ENCODE measurements around the gene TDRD12. TPM values are rescaled to one million over a fixed set of nuclear protein-coding genes. Genes with fewer than 3 reads are reported as not detected.
"Not testable (repeated sequence)": the region's sequence is repeated elsewhere in the genome, so short reads cannot be mapped to it uniquely, and the experiment has no call there.

TDRD12 gene
- total RNA-seq, 2 experiments from 2014 or later: 0.12 TPM; not detected in 1

DNA sequence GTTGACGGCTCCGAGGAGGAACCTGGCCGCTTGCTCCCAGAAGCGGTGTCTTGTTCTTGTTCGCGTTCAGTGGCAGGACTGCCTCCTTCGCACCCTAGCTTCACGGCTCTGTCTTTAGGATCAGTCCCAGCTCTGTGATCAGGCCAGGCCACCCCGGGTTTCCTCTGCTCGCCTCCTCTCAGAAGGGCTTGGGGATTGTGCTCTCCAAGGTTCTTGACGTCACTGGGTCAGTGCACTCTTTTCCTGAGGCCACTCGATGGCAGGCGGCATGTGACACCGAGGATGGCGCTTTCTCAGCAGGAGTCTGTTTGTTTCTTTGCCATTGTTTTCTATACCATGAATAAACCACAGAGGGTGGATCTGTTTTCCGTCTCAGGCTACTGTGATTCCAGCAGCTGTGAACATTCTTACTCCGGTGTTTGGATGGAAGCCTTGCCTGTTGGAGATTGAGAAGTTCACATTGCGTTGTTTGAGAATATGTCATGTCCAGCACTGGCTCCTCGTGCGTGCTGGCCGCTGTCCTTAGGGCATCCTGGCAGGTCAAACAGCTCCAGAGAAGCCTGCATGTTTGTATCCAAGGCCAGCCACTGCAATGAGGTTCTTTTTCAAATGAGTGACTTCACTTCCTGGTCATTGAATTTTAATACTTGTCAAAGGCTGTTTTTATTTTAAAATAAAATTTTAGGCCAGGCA, 105.5 kb downstream of the TDRD12 start:
- no peak overlapping the region for H3K27ac Mint-ChIP-seq

DNA sequence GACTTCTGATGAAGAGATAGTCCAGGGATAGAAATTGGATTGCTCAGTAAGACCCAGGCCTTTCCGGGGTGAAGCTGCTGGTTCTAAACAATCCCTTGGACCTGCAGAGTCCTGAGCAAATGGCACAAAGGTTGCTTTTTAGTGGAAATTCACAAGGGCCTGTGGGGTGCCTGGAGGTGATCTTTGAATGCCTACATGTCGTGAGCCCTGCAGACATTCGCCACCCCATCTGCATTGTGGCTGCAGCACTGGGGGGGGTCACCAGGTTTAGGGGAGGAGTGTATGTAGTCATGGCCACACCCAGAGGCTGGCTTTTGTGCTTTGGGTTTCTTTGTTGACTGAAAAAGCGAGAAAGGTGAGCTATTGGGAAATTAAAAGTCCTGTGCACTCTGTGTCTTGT, 108.6 kb downstream of the TDRD12 start:
- Mint-ChIP-seq H3K9me3 (ENCODE audit: low read depth) (no peaks in the 10 kb centered on the region), H3K36me3 (no peaks in the 10 kb centered on the region), H3K27me3 (peaks cover 6% of the 10 kb centered on the region), H3K4me1 (peaks cover 7% of the 10 kb centered on the region), H3K27ac (no peak overlapping the region), H3K4me3 (no peak overlapping the region)
- CTCF ChIA-PET: no interaction called here
- DNase-seq: no peak
- no peak for ATAC-seq

More for the DNA sequence above, 105.5 kb downstream of the TDRD12 start:
- DNase-seq (no peak), ATAC-seq (no peak)
- no peaks in the 10 kb centered on the region for H3K36me3 Mint-ChIP-seq
- peaks cover 8% of the 10 kb centered on the region for H3K27me3 Mint-ChIP-seq
- H3K4me1 Mint-ChIP-seq: peaks cover 7% of the 10 kb centered on the region
- H3K4me3 Mint-ChIP-seq: no peak overlapping the region
- no peaks in the 10 kb centered on the region for H3K9me3 Mint-ChIP-seq (ENCODE audit: low read depth)
- CTCF ChIA-PET: no interaction called here

DNA sequence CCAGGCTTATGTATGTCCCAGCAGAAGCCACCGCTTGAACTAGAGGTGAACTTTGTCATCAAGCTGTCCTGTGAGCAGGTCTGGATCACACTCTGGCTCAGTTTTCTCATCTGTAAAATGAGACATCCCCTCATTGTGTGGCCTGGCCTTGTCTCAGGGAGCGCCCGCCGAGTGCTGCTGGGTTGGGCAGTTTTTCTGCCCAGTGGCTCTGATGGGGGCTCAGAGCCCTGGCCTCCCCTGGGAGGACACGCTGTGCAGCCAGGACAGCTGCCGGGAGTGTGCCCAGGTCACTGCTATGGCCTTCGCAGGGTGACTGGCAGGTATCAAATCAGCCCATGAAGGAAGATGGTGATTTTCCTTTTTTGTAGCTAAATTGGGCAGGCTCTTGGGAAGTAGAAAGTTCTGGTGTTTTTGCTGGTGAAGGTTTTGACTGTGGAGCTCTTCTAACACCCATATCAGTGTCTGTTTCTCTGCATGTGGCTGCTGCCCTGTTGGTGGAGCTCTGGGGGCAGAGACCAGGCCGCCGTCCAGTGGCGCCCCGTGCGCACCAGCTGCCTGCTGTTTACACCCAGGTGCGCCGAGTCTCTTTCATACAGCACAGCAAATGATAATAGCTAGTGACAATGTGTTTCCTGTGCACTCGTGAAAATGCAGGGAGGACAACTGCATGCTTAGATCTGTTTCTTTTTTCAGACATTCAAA, 109.2 kb downstream of the TDRD12 start:
- H3K9me3 Mint-ChIP-seq (ENCODE audit: low read depth): no peaks in the 10 kb centered on the region
- H3K27me3 Mint-ChIP-seq: peaks cover 6% of the 10 kb centered on the region
- H3K4me1 Mint-ChIP-seq: peaks cover 7% of the 10 kb centered on the region
- no peak for ATAC-seq
- CTCF ChIA-PET: no interaction called here
- H3K27ac Mint-ChIP-seq: no peak overlapping the region
- no peak for DNase-seq
- H3K4me3 Mint-ChIP-seq: no peak overlapping the region
- no peaks in the 10 kb centered on the region for H3K36me3 Mint-ChIP-seq

DNA sequence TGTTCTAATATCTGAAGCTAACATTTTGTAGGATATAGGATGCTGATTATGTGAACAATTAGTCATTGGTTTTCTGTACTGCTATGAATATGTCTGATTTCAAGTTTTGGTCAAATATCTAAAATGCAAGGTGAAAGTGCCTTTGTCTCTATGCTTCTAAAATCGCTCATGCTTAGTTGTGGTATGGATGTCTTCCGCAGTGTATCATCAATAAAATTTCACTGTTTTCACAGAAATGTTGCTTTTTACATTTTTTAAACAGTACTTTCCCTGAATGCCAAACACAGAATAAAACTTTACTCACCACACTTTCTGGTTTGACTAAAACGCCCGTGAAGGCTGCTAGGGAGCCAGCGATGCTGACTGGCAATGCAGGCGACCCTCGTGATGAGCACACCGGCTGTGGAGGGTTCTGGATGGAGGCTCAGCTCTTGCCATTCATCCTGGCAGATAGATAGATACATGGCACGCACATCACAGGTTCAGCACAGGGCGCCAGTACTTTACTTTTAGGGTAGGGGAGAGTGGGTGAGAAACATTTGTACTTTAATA, 109.9 kb downstream of the TDRD12 start:
- peaks cover 7% of the 10 kb centered on the region for H3K4me1 Mint-ChIP-seq
- H3K4me3 Mint-ChIP-seq: no peak overlapping the region
- H3K9me3 Mint-ChIP-seq (ENCODE audit: low read depth): no peaks in the 10 kb centered on the region
- H3K27me3 Mint-ChIP-seq: peaks cover 6% of the 10 kb centered on the region
- no peak for DNase-seq
- CTCF ChIA-PET: no interaction called here
- H3K36me3 Mint-ChIP-seq: no peaks in the 10 kb centered on the region
- H3K27ac Mint-ChIP-seq: no peak overlapping the region
- ATAC-seq: no peak

DNA sequence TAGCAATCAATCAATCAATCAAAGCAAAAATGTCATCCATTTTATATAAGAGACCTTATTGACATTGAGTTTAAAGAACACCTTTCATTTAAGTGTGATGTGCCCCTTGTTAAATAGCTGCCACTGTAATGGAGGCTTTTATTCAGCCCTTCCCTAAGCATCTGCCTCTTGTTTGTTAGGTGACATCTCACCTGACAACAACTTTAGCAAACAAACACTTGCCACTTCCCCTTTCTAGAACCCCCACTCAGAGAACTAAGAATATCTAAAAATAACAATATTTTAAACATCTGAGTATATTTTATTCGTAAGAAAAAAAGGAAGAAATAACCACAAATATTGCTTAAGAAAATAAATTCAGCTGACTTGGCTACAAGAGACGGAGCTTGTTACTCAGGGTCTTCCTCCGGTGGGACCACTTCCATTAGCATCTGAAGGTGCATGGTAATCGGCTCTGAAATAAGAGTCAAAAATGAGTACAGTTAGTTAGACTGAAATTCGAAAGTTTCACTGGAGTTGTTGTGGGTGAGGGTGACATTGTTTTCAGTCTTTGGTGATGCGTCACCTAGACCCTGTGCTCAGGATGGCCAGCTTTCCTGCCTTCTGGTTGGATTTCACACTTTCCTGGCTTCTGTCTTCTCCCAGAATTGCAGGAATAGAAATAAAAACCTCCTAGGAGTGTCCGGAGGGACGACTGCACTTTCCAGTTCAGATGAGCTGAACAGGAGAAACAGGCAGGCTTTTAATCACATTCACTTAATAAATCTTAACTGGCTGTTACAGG, 110.9 kb downstream of the TDRD12 start:
- CTCF ChIA-PET: no interaction called here
- Mint-ChIP-seq H3K27me3 (peaks cover 6% of the 10 kb centered on the region), H3K36me3 (no peaks in the 10 kb centered on the region), H3K9me3 (ENCODE audit: low read depth) (no peaks in the 10 kb centered on the region), H3K27ac (no peak overlapping the region), H3K4me3 (no peak overlapping the region), H3K4me1 (peaks cover 7% of the 10 kb centered on the region)
- DNase-seq (no peak), ATAC-seq (no peak)

DNA sequence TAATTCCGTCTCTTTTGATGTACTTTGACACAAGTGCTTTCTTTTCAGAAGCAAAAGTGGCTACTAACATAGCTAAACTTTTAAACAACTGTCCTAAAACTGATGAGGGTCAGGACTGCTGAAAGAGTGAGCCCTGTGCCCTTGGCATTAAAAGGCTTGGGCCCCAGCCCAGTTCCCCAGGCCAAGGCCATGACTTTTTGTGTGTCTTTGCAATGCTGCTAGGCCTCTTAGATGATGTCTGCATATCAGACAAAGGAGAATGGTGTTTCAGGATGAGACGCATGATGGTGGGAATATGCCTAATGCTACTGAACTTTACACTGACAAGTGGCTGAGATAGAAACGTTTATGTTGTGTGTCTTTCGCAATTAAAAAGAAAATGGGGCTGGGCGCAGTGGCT, 112.0 kb downstream of the TDRD12 start:
- Mint-ChIP-seq H3K27ac (no peak overlapping the region), H3K9me3 (ENCODE audit: low read depth) (no peaks in the 10 kb centered on the region), H3K36me3 (no peaks in the 10 kb centered on the region), H3K4me1 (peaks cover 7% of the 10 kb centered on the region), H3K27me3 (peaks cover 6% of the 10 kb centered on the region), H3K4me3 (no peak overlapping the region)
- no peak for ATAC-seq
- DNase-seq: no peak
- CTCF ChIA-PET: no interaction called here

DNA sequence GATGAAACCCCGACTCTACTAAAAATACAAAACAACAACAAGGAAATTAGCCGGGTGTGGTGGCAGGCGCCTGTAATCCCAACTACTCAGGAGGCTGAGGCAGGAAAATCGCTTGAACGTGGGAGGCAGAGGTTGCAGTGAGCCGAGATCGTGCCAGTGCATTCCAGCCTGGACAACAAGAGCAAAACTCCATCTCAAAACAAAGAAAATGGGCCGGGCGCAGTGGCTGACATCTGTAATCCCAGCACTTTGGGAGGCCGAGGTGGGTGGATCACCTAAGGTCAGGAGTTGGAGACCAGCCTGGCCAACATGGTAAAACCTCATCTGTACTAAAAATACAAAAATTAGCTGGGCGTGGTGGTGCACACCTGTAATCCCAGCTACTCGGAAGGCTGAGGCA, 112.5 kb downstream of the TDRD12 start:
- H3K36me3 Mint-ChIP-seq; ATAC-seq; H3K9me3 Mint-ChIP-seq (ENCODE audit: low read depth); H3K4me3 Mint-ChIP-seq; CTCF ChIA-PET; H3K4me1 Mint-ChIP-seq; H3K27ac Mint-ChIP-seq; H3K27me3 Mint-ChIP-seq; DNase-seq: not testable (repeated sequence)

DNA sequence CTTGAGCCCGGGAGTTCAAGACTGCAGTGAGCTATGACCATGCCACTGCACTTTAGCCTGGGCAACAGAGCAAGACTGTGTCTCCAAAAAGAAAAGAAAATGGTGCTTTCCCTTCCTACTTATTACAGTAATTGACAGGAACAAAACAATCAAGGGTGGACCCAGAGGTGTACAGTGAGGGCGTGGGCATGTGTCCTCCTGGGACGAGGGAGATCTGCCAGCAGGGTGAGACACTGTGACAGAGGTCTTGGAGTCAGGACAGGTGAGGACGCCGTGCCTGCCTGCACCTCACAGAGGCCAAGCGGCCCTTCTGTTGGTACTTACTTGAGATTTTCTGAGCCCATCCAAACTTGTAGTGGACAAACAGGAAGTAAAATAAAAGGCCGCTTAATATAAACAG, 113.3 kb downstream of the TDRD12 start:
- ATAC-seq; H3K4me1 Mint-ChIP-seq; CTCF ChIA-PET; H3K27me3 Mint-ChIP-seq; DNase-seq; H3K4me3 Mint-ChIP-seq; H3K27ac Mint-ChIP-seq; H3K9me3 Mint-ChIP-seq (ENCODE audit: low read depth); H3K36me3 Mint-ChIP-seq: not testable (repeated sequence)

DNA sequence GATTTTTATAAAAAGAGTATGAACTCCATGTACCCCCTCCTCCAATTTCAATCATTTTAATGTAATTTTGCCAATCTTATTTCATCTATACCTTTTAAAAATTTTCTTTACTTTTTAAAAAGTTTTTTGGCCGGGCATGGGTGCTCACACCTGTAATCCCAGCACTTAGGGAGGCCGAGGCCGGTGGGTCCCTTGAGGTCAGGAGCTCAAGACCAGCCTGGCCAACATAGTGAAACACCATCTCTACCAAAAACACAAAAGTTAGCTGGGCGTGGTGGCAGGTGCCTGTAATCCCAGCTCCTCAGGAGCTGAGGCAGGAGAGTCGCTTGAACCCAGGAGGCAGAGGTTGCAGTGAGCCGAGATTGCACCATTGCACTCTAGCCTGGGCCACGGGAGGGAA, 113.8 kb downstream of the TDRD12 start:
- H3K4me3 Mint-ChIP-seq; H3K9me3 Mint-ChIP-seq (ENCODE audit: low read depth): not testable (repeated sequence)

DNA sequence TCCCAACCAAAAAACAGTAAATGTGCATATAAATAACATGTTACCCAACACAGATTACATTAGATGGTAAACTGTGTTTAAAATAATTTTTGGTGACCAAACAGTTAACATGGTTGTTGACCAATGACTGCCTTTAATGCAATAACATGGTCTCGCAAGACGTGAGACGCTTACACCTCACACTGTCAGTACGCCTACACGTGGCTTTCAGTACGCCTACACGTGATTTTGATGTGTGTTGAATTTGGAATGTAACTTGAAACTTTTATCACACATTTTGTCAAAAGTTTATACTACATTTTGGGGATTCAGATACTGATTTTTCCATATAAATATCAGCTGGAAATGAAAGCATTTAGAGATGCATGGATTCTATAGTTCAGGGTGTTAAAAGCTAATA, 118.0 kb downstream of the TDRD12 start:
- peaks cover 3% of the 10 kb centered on the region for H3K36me3 Mint-ChIP-seq
- H3K27me3 Mint-ChIP-seq: no peaks in the 10 kb centered on the region
- CTCF ChIA-PET: no interaction called here
- ATAC-seq (no peak), DNase-seq (no peak)
- H3K4me1 Mint-ChIP-seq: no peaks in the 10 kb centered on the region
- H3K27ac Mint-ChIP-seq: no peak overlapping the region
- H3K9me3 Mint-ChIP-seq (ENCODE audit: low read depth): peaks cover 10% of the 10 kb centered on the region
- no peak overlapping the region for H3K4me3 Mint-ChIP-seq

More for the DNA sequence above, 113.8 kb downstream of the TDRD12 start:
- CTCF ChIA-PET: interaction anchor here (0.6 kb wide), 1 partner anchor 28 kb away, joined by 3 read pairs; no protein-coding TSS in a partner anchor
- not testable (repeated sequence) for H3K4me1 Mint-ChIP-seq, H3K27me3 Mint-ChIP-seq, DNase-seq, H3K36me3 Mint-ChIP-seq, H3K27ac Mint-ChIP-seq, ATAC-seq

DNA sequence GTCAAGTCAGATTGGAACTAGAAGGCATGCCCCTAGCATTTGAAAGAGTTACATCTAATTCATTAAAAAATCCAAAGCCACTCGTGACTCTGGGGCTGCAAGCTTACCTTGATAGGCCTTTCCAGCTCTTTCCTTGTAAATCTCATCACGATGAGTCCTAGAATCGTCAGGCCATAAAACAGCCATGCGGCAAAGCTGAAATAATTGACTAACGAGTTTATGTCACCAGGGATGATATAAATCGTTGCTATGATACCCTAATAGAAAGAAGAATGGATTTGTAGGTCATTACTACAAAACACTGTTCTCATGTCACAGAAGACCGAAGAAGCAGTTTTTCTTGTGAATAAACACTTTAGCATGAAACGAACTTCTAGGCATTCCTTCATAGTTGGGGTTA, 122.5 kb downstream of the TDRD12 start:
- Mint-ChIP-seq H3K4me3 (no peak overlapping the region), H3K36me3 (peaks cover 3% of the 10 kb centered on the region), H3K27ac (no peak overlapping the region), H3K4me1 (no peaks in the 10 kb centered on the region), H3K27me3 (no peaks in the 10 kb centered on the region), H3K9me3 (ENCODE audit: low read depth) (peaks cover 10% of the 10 kb centered on the region)
- ATAC-seq (no peak), DNase-seq (no peak)
- CTCF ChIA-PET: no interaction called here

DNA sequence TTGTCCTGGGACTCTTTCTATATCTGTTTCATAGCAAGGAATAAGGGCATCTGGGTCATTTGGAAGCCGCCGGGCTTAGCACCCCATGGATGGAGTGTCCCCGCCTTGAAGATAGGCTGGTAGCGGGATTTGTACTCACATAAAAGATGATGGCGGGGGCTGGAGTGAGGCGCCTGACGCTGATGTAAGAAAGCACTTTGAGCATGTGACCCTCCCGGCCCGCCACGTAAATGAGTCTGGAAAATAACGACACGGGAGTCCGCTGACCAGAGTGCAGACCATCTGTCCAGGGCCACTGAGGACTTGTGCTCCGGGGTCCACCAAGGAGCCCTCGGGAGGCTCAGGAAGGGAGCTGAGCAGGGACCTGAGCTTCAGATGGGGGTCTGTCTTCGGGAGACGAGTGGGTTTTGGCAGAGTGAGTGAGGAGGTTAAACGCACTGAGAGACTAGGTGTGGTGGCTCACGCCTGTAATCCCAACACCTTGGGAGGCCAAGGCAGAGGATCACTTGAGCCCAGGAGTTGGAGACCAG, 124.2 kb downstream of the TDRD12 start:
- DNase-seq: no peak
- Mint-ChIP-seq H3K9me3 (ENCODE audit: low read depth) (peaks cover 12% of the 10 kb centered on the region), H3K36me3 (peaks cover 3% of the 10 kb centered on the region), H3K4me3 (no peak overlapping the region), H3K27me3 (no peaks in the 10 kb centered on the region), H3K4me1 (no peaks in the 10 kb centered on the region), H3K27ac (no peak overlapping the region)
- CTCF ChIA-PET: no interaction called here
- no peak for ATAC-seq

DNA sequence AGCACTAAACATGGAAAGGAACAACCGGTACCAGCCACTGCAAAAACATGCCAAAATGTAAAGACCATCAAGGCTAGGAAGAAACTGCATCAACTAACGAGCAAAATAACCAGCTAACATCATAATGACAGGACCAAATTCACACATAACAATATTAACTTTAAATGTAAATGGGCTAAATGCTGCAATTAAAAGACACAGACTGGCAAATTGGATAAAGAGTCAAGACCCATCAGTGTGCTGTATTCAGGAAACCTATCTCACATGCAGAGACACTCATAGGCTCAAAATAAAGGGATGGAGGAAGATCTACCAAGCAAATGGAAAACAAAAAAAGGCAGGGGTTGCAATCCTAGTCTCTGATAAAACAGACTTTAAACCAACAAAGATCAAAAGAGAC, 128.5 kb downstream of the TDRD12 start:
- ATAC-seq; H3K4me1 Mint-ChIP-seq; H3K27me3 Mint-ChIP-seq; H3K9me3 Mint-ChIP-seq (ENCODE audit: low read depth); H3K27ac Mint-ChIP-seq; H3K4me3 Mint-ChIP-seq; H3K36me3 Mint-ChIP-seq; CTCF ChIA-PET; DNase-seq: not testable (repeated sequence)

All from activated CD8-positive, alpha-beta memory T cell treated with anti-CD3 and anti-CD28 coated beads, Interleukin-2, amount 10 ng/mL, durations not matched to agents 7 days and 5 days (primary cell).